Adipocyte (in vitro differentiated cells): ENCODE measurements around the gene EXOC6B.

Experiments used
- DNase-seq: peaks from one replicate; pipeline ENCODE4 v3.0.0-alpha.2; 2015; ENCODE audit warnings: low read depth
- H3K27me3 ChIP-seq: replicated peaks from 2 replicates; pipeline ENCODE4 v1.7.0; 2013; ENCODE audit warnings: mild to moderate bottlenecking, low read length, moderate library complexity; ENCODE audit not compliant: control insufficient read depth, insufficient read depth
- H3K36me3 ChIP-seq: 2 replicates; pipeline ENCODE4 v1.7.0; 2013; ENCODE audit warnings: low read length, mild to moderate bottlenecking, moderate library complexity; ENCODE audit not compliant: control insufficient read depth, insufficient read depth, severe bottlenecking
- H3K4me1 ChIP-seq: 2 replicates; pipeline ENCODE4 v1.7.0; 2013; ENCODE audit warnings: mild to moderate bottlenecking, low read length, moderate library complexity; ENCODE audit not compliant: control insufficient read depth, insufficient read depth
- H3K4me3 ChIP-seq: 2 replicates; pipeline ENCODE4 v1.7.0; 2013; ENCODE audit warnings: mild to moderate bottlenecking, low read length, moderate library complexity
- H3K9ac ChIP-seq: 2 replicates; pipeline ENCODE4 v1.7.0; 2013; ENCODE audit warnings: mild to moderate bottlenecking, low read length, moderate library complexity
- H3K9me3 ChIP-seq: 2 replicates; pipeline ENCODE4 v1.7.0; 2013; ENCODE audit warnings: mild to moderate bottlenecking, low read length, moderate library complexity; ENCODE audit not compliant: control insufficient read depth

EXOC6B gene

GRCh38 chr2:72155737-72156136, 670.1 kb downstream of the EXOC6B start:
- H3K36me3 ChIP-seq = no peaks in the 10 kb centered on the region
- no peaks in the 10 kb centered on the region for H3K9me3 ChIP-seq
- H3K27me3 ChIP-seq = peaks cover 45% of the 10 kb centered on the region
- H3K4me3 ChIP-seq = no peak overlapping the region
- no peak overlapping the region for H3K9ac ChIP-seq
- no peak for DNase-seq
- H3K4me1 ChIP-seq = no peaks in the 10 kb centered on the region

DNA sequence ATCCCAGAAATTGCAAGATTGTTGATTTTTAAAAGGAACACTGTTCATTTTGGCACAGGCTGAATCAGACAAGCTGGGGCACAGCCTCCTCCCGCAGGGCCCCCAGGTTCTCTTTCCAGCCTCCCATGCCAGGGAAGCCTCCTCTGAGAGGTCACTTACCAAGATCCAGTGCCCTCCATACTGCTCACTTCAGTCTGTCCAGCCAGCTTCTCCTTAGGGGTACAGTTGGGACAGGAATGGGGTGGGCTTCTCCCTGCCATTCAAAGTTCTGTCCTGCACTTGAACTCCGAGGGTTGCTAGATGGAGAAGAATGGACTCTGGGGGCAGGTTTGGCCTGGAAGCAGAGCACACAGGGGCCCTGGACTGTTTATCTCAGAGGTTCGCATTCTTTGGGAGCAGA, 670.7 kb downstream of the EXOC6B start:
- Histone ChIP-seq H3K9me3 (no peaks in the 10 kb centered on the region), H3K9ac (no peak overlapping the region), H3K4me1 (peaks cover 2% of the 10 kb centered on the region), H3K36me3 (no peaks in the 10 kb centered on the region), H3K27me3 (peaks cover 48% of the 10 kb centered on the region), H3K4me3 (no peak overlapping the region)
- no peak for DNase-seq

GRCh38 chr2:72154386-72154975, 671.4 kb downstream of the EXOC6B start:
- Histone ChIP-seq H3K9me3 (no peaks in the 10 kb centered on the region), H3K4me1 (peaks cover 8% of the 10 kb centered on the region), H3K27me3 (peaks cover 48% of the 10 kb centered on the region), H3K9ac (no peak overlapping the region), H3K36me3 (no peaks in the 10 kb centered on the region), H3K4me3 (no peak overlapping the region)
- DNase-seq = no peak

- peaks cover 48% of the 10 kb centered on the region for H3K27me3 ChIP-seq
Measured at GRCh38 chr2:72153924-72154323, 671.9 kb downstream of the EXOC6B start.

DNA sequence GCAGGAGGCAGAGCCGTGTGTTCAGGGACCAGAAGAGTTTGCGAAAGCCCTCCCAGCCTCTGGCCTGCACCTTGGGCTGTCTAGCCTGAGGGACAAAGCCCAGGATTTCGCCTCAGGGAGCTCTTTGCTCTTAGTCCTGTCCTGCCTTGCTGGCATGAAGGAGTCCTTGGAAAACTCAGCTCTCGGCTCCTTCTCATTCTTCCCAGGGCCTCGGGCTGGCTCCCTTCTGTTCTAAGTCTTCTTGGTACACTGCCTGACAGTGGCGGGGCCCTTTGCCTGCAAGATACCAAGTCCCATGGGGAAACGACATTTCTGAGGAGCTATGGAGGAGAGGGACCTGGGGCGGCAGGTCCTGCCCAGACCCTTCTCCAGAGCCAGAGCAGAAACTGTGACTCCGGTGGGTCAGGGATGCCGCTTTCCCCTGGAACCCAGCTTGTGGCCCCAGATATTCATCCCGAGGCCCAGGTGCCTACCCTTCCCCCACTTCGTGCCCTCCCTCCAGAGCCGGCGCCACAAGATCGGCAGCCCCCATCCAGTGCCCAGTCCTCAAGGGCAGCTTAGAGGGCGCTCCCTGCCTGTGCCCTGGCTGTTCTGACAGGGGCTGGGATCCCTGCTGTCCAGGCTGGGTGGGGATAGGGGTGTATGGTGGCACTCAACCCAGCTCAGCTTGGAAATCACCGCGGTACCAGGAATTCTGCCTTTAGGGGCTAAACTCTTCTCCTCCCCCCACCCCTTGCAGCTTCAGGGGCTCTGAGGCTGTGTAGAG, 672.6 kb downstream of the EXOC6B start:
- Histone ChIP-seq H3K4me1 (peaks cover 14% of the 10 kb centered on the region), H3K27me3 (peaks cover 43% of the 10 kb centered on the region)
- no peak for DNase-seq

More at GRCh38 chr2:72153924-72154323, 671.9 kb downstream of the EXOC6B start:
- Histone ChIP-seq H3K4me1 (peaks cover 13% of the 10 kb centered on the region), H3K9me3 (no peaks in the 10 kb centered on the region), H3K36me3 (no peaks in the 10 kb centered on the region), H3K9ac (no peak overlapping the region), H3K4me3 (no peak overlapping the region)
- no peak for DNase-seq

GRCh38 chr2:72150861-72151356, 674.9 kb downstream of the EXOC6B start:
- H3K27me3 ChIP-seq = peaks cover 32% of the 10 kb centered on the region

More for the DNA sequence above, 672.6 kb downstream of the EXOC6B start:
- H3K4me3 ChIP-seq = no peak overlapping the region
- H3K9me3 ChIP-seq = no peaks in the 10 kb centered on the region
- no peaks in the 10 kb centered on the region for H3K36me3 ChIP-seq
- no peak overlapping the region for H3K9ac ChIP-seq

GRCh38 chr2:72150157-72150860, 675.5 kb downstream of the EXOC6B start:
- H3K9me3 ChIP-seq = no peaks in the 10 kb centered on the region
- peaks cover 21% of the 10 kb centered on the region for H3K4me1 ChIP-seq
- peak overlapping the region; percentile 83 for H3K4me3 ChIP-seq
- H3K36me3 ChIP-seq = no peaks in the 10 kb centered on the region
- DNase-seq = peak; percentile 94
- H3K27me3 ChIP-seq = peaks cover 26% of the 10 kb centered on the region
- H3K9ac ChIP-seq = peak overlapping the region; percentile 81

More at GRCh38 chr2:72150861-72151356, 674.9 kb downstream of the EXOC6B start:
- Histone ChIP-seq H3K36me3 (no peaks in the 10 kb centered on the region), H3K9ac (peak overlapping the region; percentile 7), H3K9me3 (no peaks in the 10 kb centered on the region), H3K4me1 (peaks cover 19% of the 10 kb centered on the region), H3K4me3 (no peak overlapping the region)
- no peak for DNase-seq

DNA sequence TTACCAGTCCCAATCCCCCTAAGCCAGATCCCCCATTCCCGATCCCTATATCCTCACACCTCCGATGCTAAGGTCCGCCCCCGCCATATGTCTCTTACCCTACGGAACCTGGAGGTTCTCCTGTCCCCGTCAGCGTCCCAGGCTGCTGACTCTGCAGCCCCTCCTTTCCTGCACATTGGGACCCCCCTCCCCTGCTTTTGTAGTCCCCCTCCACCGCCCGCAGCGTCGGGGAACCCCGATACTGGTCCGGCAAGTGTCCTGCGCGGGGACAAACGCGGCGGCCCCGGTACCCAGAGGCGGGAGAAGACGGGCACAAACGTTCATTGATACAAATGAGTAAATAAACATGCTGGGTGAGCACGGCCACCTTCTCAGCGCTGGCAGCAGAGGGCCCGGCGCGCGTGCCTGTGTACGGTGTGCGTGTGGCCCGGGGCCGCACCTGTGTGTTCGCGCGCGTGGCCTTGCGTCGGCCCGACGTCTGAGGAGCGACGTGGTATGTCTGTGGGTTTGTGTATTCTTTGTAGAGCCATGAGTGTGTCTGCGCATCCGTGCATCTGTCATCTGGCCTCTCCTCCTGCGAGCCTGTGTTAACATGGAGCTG, 676.2 kb downstream of the EXOC6B start:
- DNase-seq = no peak
- Histone ChIP-seq H3K27me3 (peaks cover 21% of the 10 kb centered on the region), H3K4me3 (peak overlapping the region; percentile 83)

GRCh38 chr2:72148837-72149555, 676.8 kb downstream of the EXOC6B start:
- peak; percentile 79 for DNase-seq
- Histone ChIP-seq H3K4me1 (peaks cover 22% of the 10 kb centered on the region), H3K9ac (peak overlapping the region; percentile 81), H3K4me3 (peak overlapping the region; percentile 83), H3K9me3 (no peaks in the 10 kb centered on the region), H3K36me3 (no peaks in the 10 kb centered on the region), H3K27me3 (peaks cover 15% of the 10 kb centered on the region)

More for the DNA sequence above, 676.2 kb downstream of the EXOC6B start:
- Histone ChIP-seq H3K36me3 (no peaks in the 10 kb centered on the region), H3K9ac (peak overlapping the region; percentile 81), H3K4me1 (peaks cover 21% of the 10 kb centered on the region), H3K9me3 (no peaks in the 10 kb centered on the region)

GRCh38 chr2:72148003-72148836, 677.6 kb downstream of the EXOC6B start:
- peak overlapping the region; percentile 83 for H3K4me3 ChIP-seq
- no peaks in the 10 kb centered on the region for H3K9me3 ChIP-seq
- peak overlapping the region; percentile 79 for H3K9ac ChIP-seq
- H3K27me3 ChIP-seq = peaks cover 13% of the 10 kb centered on the region
- DNase-seq = peak; percentile 62
- H3K36me3 ChIP-seq = no peaks in the 10 kb centered on the region
- H3K4me1 ChIP-seq = peaks cover 28% of the 10 kb centered on the region
